Activated CD8-positive, alpha-beta memory T cell treated with anti-CD3 and anti-CD28 coated beads, Interleukin-2, amount 50 U/mL, for 1 hour (primary cell): ENCODE data around the gene GMPPA.

ENCODE experiments used
- DNase-seq: peaks from one replicate; pipeline ENCODE4 v3.0.0-alpha.2; 2020; ENCODE audit errors: extremely low read depth

The GMPPA gene

GRCh38 chr2:219498280-219499057 lies at the start of gene GMPPA:
Gene GMPPA (plus strand): TSS chr2:219498891. CDS start chr2:219499976, 1,085 bp downstream.
- DNase-seq = peak; percentile 71

GRCh38 chr2:219449609-219450008 lies 49.1 kb upstream of the GMPPA start:
- DNase-seq = no peak

GRCh38 chr2:219451661-219452360 lies 46.9 kb upstream of the GMPPA start:
- no peak for DNase-seq

- no peak for DNase-seq
Observed at GRCh38 chr2:219452361-219453317, 46.1 kb upstream of the GMPPA start.

GRCh38 chr2:219453671-219454590 lies 44.8 kb upstream of the GMPPA start:
- no peak for DNase-seq

- no peak for DNase-seq
Observed at GRCh38 chr2:219455581-219455980, 43.1 kb upstream of the GMPPA start.

GRCh38 chr2:219457784-219458369 lies 40.8 kb upstream of the GMPPA start:
- no peak for DNase-seq

GRCh38 chr2:219458996-219459395 lies 39.7 kb upstream of the GMPPA start:
- DNase-seq = no peak

- DNase-seq = no peak
Observed at GRCh38 chr2:219459460-219460311, 39.0 kb upstream of the GMPPA start.

GRCh38 chr2:219460424-219460926 lies 38.2 kb upstream of the GMPPA start:
- no peak for DNase-seq

GRCh38 chr2:219461047-219461514 lies 37.6 kb upstream of the GMPPA start:
- DNase-seq = no peak

- DNase-seq = no peak
Observed at GRCh38 chr2:219461669-219462068, 37.0 kb upstream of the GMPPA start.

- no peak for DNase-seq
Observed at GRCh38 chr2:219462349-219462748, 36.3 kb upstream of the GMPPA start.

GRCh38 chr2:219464286-219465032 lies 34.2 kb upstream of the GMPPA start:
- no peak for DNase-seq

- no peak for DNase-seq
Observed at GRCh38 chr2:219465659-219466561, 32.8 kb upstream of the GMPPA start.

- DNase-seq = no peak
Observed at GRCh38 chr2:219466816-219467735, 31.6 kb upstream of the GMPPA start.

- no peak for DNase-seq
Observed at GRCh38 chr2:219467736-219468075, 31.0 kb upstream of the GMPPA start.
